Measurements from ENCODE around the gene MYO5B.

DNA sequence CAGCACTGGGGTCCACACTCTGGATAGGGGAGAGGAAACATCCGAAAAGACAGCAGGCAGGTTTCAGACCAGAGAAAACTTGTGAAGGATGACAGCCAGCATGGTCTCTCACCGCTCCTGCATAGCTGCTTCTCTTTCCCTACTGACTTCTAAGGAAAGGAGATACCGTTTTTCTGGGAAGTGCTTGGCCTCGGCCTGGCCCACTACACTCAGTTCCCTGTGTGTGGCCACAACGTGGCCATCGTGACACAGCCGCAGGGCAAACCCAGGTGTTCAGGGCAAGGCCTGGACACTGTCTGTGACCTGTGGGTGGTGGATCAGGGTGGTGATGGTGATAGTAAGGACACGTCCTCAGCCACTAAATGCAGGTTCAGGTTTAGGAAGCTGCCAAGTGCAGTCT is 347.4 kb downstream of the MYO5B start:
- no peak for TF ChIP-seq POLR2AphosphoS5 (IDR thresholded peaks at IDR 0.05)
- TF ChIP-seq, protein P1, sequence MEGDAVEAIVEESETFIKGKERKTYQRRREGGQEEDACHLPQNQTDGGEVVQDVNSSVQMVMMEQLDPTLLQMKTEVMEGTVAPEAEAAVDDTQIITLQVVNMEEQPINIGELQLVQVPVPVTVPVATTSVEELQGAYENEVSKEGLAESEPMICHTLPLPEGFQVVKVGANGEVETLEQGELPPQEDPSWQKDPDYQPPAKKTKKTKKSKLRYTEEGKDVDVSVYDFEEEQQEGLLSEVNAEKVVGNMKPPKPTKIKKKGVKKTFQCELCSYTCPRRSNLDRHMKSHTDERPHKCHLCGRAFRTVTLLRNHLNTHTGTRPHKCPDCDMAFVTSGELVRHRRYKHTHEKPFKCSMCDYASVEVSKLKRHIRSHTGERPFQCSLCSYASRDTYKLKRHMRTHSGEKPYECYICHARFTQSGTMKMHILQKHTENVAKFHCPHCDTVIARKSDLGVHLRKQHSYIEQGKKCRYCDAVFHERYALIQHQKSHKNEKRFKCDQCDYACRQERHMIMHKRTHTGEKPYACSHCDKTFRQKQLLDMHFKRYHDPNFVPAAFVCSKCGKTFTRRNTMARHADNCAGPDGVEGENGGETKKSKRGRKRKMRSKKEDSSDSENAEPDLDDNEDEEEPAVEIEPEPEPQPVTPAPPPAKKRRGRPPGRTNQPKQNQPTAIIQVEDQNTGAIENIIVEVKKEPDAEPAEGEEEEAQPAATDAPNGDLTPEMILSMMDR (IDR thresholded peaks at IDR 0.05), result no peak

Data from esophagus muscularis mucosa (tissue), 3 donors.